Urinary bladder (tissue), 4 donors: ENCODE data around the gene RPUSD4. TPM values are rescaled to one million over a fixed set of nuclear protein-coding genes. Genes with fewer than 3 reads are reported as not detected.

ENCODE experiments used
- DNase-seq: peaks from one replicate; pipeline ENCODE4 v3.0.0-alpha.2; 2015; ENCODE audit errors: extremely low spot score
- H3K27ac ChIP-seq: one replicate; pipeline ENCODE4 v1.5.1; 2013; ENCODE audit warnings: low read depth, mild to moderate bottlenecking, moderate library complexity
- H3K36me3 ChIP-seq: one replicate; pipeline ENCODE4 v1.6.1; 2013; ENCODE audit warnings: mild to moderate bottlenecking, moderate library complexity; ENCODE audit not compliant: insufficient read depth
- H3K4me1 ChIP-seq: one replicate; pipeline ENCODE4 v1.6.1; 2013; ENCODE audit warnings: mild to moderate bottlenecking, moderate library complexity; ENCODE audit not compliant: insufficient read depth
- H3K4me3 ChIP-seq: one replicate; pipeline ENCODE4 v1.5.1; 2013; ENCODE audit warnings: low read depth, low read length
- WGBS: extraction: QIAGEN DNeasy Blood & Tissue Kit; methylation state at CpG from one replicate; pipeline ENCODE4 v1.1.7; 2013; 5-methylcytosine and 5-hydroxymethylcytosine counted together
- polyA plus RNA-seq: library from polyadenylated mRNA; stranded (reverse); fragments of 200-250 nt; gene quantifications from one replicate; pipeline ENCODE4 v1.2.3, GENCODE V29; 2013
- total RNA-seq: library from RNA; depleted of rRNA; stranded (reverse); fragments of >200 nt; gene quantifications from one replicate; pipeline ENCODE4 v1.2.3, GENCODE V29; 2014
- donor health status: healthy with polysubstance abuse.
- donor health status: healthy.

Gene RPUSD4
- total and polyA plus RNA-seq, 2 donors = 18.6 to 19.1 TPM

GRCh38 chr11:126225295-126225665 lies 13.8 kb upstream of the RPUSD4 start:
- WGBS = 86% methylated on average over 2 of the region's 2 CpGs
- Histone ChIP-seq H3K27ac (no peak overlapping the region), H3K36me3 (no peaks in the 10 kb centered on the region), H3K4me1 (no peaks in the 10 kb centered on the region), H3K4me3 (no peak overlapping the region)
- no peak for DNase-seq

- WGBS = 89% methylated on average over 6 of the region's 6 CpGs
- Histone ChIP-seq H3K36me3 (no peaks in the 10 kb centered on the region), H3K27ac (no peak overlapping the region), H3K4me3 (no peak overlapping the region), H3K4me1 (no peaks in the 10 kb centered on the region)
- DNase-seq = no peak
Measured at GRCh38 chr11:126224647-126225294, 13.3 kb upstream of the RPUSD4 start.

- WGBS = 83% methylated on average over 4 of the region's 4 CpGs
- DNase-seq = no peak
- H3K27ac ChIP-seq = no peak overlapping the region
- no peaks in the 10 kb centered on the region for H3K4me1 ChIP-seq
- H3K36me3 ChIP-seq = no peaks in the 10 kb centered on the region
- no peak overlapping the region for H3K4me3 ChIP-seq
Measured at GRCh38 chr11:126219547-126219946, 8.1 kb upstream of the RPUSD4 start.

- WGBS = 81% methylated on average over 1 of the region's 1 CpG
- H3K4me3 ChIP-seq = no peak overlapping the region
- H3K4me1 ChIP-seq = no peaks in the 10 kb centered on the region
- no peak overlapping the region for H3K27ac ChIP-seq
- DNase-seq = no peak
- no peaks in the 10 kb centered on the region for H3K36me3 ChIP-seq
Measured at GRCh38 chr11:126217491-126217890, 6.0 kb upstream of the RPUSD4 start.

GRCh38 chr11:126216526-126217305 lies 5.3 kb upstream of the RPUSD4 start:
- WGBS = 86% methylated on average over 6 of the region's 6 CpGs
- Histone ChIP-seq H3K4me1 (no peaks in the 10 kb centered on the region), H3K36me3 (no peaks in the 10 kb centered on the region)

GRCh38 chr11:126214841-126215240 lies 3.4 kb upstream of the RPUSD4 start:
- H3K27ac ChIP-seq = no peak overlapping the region
- H3K4me1 ChIP-seq = no peaks in the 10 kb centered on the region
- no peak for DNase-seq
- WGBS = 60% methylated on average over 6 of the region's 6 CpGs
- H3K36me3 ChIP-seq = no peaks in the 10 kb centered on the region
- H3K4me3 ChIP-seq = no peak overlapping the region

More at GRCh38 chr11:126216526-126217305, 5.3 kb upstream of the RPUSD4 start:
- no peak overlapping the region for H3K27ac ChIP-seq
- no peak overlapping the region for H3K4me3 ChIP-seq
- DNase-seq = no peak

- Histone ChIP-seq H3K4me1 (no peaks in the 10 kb centered on the region), H3K27ac (no peak overlapping the region), H3K4me3 (no peak overlapping the region), H3K36me3 (no peaks in the 10 kb centered on the region)
- no peak for DNase-seq
- WGBS = 77% methylated on average over 2 of the region's 2 CpGs
Measured at GRCh38 chr11:126214441-126214840, 3.0 kb upstream of the RPUSD4 start.

- Histone ChIP-seq H3K36me3 (no peaks in the 10 kb centered on the region), H3K27ac (no peak overlapping the region), H3K4me1 (no peaks in the 10 kb centered on the region), H3K4me3 (peak overlapping the region; percentile 73)
- 1% methylated on average over 15 of the region's 15 CpGs for WGBS
- DNase-seq = no peak
Measured at GRCh38 chr11:126212089-126212660, 725 bp upstream of the RPUSD4 start.

- no peak for DNase-seq
- Histone ChIP-seq H3K27ac (no peak overlapping the region), H3K4me3 (peak overlapping the region; percentile 73), H3K36me3 (no peaks in the 10 kb centered on the region), H3K4me1 (no peaks in the 10 kb centered on the region)
- WGBS = 4% methylated on average over 20 of the region's 20 CpGs
Measured at GRCh38 chr11:126210871-126211235, 597 bp downstream of the RPUSD4 start.

- Histone ChIP-seq H3K4me3 (no peak overlapping the region), H3K4me1 (no peaks in the 10 kb centered on the region), H3K36me3 (peaks cover 4% of the 10 kb centered on the region), H3K27ac (no peak overlapping the region)
- 96% methylated on average over 2 of the region's 2 CpGs for WGBS
- DNase-seq = no peak
Measured at GRCh38 chr11:126207896-126208295, 3.6 kb downstream of the RPUSD4 start.

- Histone ChIP-seq H3K27ac (no peak overlapping the region), H3K4me1 (no peaks in the 10 kb centered on the region), H3K4me3 (no peak overlapping the region), H3K36me3 (peaks cover 4% of the 10 kb centered on the region)
- 96% methylated on average over 14 of the region's 14 CpGs for WGBS
- no peak for DNase-seq
Measured at GRCh38 chr11:126205359-126205758, 6.1 kb downstream of the RPUSD4 start.

- no peak for DNase-seq
- Histone ChIP-seq H3K4me1 (no peaks in the 10 kb centered on the region), H3K36me3 (peaks cover 4% of the 10 kb centered on the region), H3K4me3 (no peak overlapping the region), H3K27ac (no peak overlapping the region)
- 87% methylated on average over 8 of the region's 8 CpGs for WGBS
Measured at GRCh38 chr11:126202646-126203359, 8.6 kb downstream of the RPUSD4 start.

- Histone ChIP-seq H3K4me3 (no peak overlapping the region), H3K27ac (no peak overlapping the region), H3K36me3 (peaks cover 3% of the 10 kb centered on the region), H3K4me1 (no peaks in the 10 kb centered on the region)
- WGBS = 95% methylated on average over 5 of the region's 5 CpGs
- DNase-seq = no peak
Measured at GRCh38 chr11:126198648-126199047, 12.8 kb downstream of the RPUSD4 start.
